ENCODE results near the gene DSP.

DNA sequence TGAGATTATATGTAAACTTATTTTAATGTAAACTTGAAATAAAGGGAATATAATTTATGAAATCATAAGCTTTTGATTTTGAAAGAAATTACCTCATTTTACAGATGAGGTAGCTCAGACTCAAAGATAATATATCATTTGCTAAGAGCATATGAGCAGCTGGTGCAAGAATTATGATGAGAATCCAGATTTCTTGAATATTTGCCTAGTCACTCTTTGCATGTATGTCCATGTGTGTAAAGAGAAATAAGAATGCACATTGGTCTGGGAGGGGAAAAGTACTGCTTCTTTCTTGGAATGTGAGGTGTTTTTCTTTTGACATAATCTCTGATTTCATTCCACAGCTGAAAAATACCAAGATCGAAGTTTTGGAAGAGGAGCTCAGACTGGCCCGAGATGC, 37.5 kb downstream of the DSP start:
- no peak for TF ChIP-seq CTCF (IDR thresholded peaks at IDR 0.05; ENCODE audit: low read depth, low read length)
- TF ChIP-seq EZH2phosphoT487 (IDR thresholded peaks at IDR 0.05; ENCODE audit: low read depth) = no peak

Data from OCI-LY3 (cell line).